Activated naive CD8-positive, alpha-beta T cell treated with anti-CD3 and anti-CD28 coated beads, Interleukin-2, amount 50 U/mL, for 24 hours (primary cell): Measurements from ENCODE around the gene CCDC13.

ENCODE experiments used
- ATAC-seq: fragments of 150-1000 bp; cut with Tn5 transposase; one replicate; pipeline ENCODE4 v1.10.0; 2021
- DNase-seq: peaks from one replicate; pipeline ENCODE4 v3.0.0; 2021
- H3K27ac Mint-ChIP-seq: one replicate; pipeline ENCODE4 v1.8.0; 2021; ENCODE audit warnings: mild to moderate bottlenecking, mixed read lengths
- H3K27me3 Mint-ChIP-seq: one replicate; pipeline ENCODE4 v1.8.0; 2021; ENCODE audit warnings: mixed read lengths
- H3K36me3 Mint-ChIP-seq: one replicate; pipeline ENCODE4 v1.8.0; 2021; ENCODE audit warnings: low read depth, mixed read lengths
- H3K4me1 Mint-ChIP-seq: one replicate; pipeline ENCODE4 v1.8.0; 2021; ENCODE audit warnings: mixed read lengths
- H3K4me3 Mint-ChIP-seq: one replicate; pipeline ENCODE4 v1.8.0; 2021; ENCODE audit warnings: mild to moderate bottlenecking, moderate library complexity, mixed read lengths
- H3K9me3 Mint-ChIP-seq: one replicate; pipeline ENCODE4 v1.8.0; 2021; ENCODE audit warnings: mixed read lengths

Gene CCDC13

DNA sequence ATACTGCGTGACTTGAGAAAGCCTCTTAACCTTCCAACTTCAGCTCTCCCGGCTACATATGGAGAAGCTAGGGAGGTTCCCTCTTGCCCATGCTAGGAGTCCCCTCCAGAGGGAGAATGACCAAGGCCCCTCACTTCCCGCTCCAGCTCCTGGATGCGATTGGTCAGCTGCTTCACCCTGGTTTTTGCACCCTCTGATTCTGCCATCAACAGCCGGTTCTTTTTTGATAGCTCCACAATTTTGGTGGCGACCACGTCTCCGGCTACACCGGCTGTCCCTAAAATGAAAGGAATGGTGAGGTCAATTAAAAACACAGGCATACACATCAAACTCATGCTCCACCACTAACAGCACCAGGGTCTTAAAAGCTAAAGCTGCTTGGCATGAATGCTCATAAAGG lies 20.6 kb downstream of the CCDC13 start:
- no peak overlapping the region for H3K27ac Mint-ChIP-seq
- no peaks in the 10 kb centered on the region for H3K36me3 Mint-ChIP-seq
- no peak overlapping the region for H3K4me3 Mint-ChIP-seq
- ATAC-seq (no peak), DNase-seq (no peak)
- H3K27me3 Mint-ChIP-seq, result no peaks in the 10 kb centered on the region
- H3K4me1 Mint-ChIP-seq, result peaks cover 9% of the 10 kb centered on the region
- no peaks in the 10 kb centered on the region for H3K9me3 Mint-ChIP-seq

DNA sequence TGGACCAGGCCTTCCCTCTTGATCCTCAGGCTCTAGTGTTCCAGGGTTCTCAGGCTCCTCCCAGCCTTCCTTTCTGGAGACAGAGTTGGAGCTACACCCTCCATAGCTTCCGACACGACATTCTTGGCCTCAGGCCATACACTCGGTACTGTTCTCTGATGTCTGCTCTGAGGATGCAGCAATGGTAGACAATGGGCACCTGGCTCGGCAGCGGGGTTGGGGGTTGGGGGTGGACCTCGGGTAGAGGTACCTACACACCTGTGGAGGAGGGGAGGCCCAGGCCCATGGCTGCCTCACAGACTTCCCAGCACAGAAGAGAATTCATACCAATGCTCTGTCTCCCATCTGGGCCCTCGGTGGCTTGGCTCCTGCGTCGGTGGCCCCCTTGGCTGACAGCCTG lies 21.4 kb downstream of the CCDC13 start:
- Mint-ChIP-seq H3K4me1 (peaks cover 13% of the 10 kb centered on the region), H3K36me3 (no peaks in the 10 kb centered on the region), H3K4me3 (no peak overlapping the region), H3K27me3 (no peaks in the 10 kb centered on the region), H3K9me3 (no peaks in the 10 kb centered on the region), H3K27ac (no peak overlapping the region)
- no peak for DNase-seq
- no peak for ATAC-seq

DNA sequence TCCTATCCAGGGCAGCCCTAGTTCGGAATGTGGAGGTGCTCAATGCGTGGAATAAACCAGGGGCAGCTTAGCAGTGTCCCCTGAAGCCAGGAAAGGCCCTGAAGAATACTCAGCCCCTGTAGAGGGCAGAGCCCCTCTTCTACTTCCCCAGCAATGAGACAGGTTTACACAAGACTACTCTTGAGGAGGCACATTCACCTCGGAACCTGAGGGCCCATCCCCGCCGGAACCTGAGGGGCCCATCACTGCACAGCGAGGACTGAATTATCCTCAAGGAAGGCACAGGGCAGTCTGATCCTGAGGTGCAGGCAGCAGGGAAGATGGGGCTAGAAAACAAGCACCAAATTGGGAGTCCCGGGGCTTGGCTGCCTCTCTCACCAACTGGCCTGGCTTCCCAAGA lies 22.2 kb downstream of the CCDC13 start:
- H3K4me3 Mint-ChIP-seq, result no peak overlapping the region
- H3K9me3 Mint-ChIP-seq, result no peaks in the 10 kb centered on the region
- H3K27ac Mint-ChIP-seq, result no peak overlapping the region
- ATAC-seq (no peak), DNase-seq (no peak)
- peaks cover 13% of the 10 kb centered on the region for H3K4me1 Mint-ChIP-seq
- no peaks in the 10 kb centered on the region for H3K27me3 Mint-ChIP-seq
- no peaks in the 10 kb centered on the region for H3K36me3 Mint-ChIP-seq

DNA sequence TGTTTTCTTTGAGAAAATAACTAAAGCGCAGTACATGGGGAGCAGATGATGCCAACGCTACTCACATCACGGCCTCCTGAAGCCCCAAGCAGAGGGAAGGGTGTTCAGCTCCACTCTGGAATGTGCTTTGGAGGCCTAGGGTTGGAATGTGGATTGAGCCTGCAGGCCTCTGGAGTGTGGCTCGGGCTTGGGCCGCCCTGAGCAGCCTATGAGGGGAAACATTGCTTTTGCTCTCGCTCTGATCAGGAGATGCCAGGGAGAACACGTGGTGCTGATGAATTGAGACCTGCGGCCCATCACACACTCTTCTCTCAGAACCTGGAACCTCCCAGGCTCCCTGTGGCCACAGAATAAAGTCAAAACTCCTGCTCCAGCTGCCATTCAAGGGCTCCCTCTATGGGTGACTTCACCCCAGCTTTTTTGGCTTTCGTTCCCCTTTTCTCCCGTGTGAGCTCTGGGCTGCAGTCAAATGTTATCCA lies 23.3 kb downstream of the CCDC13 start:
- Mint-ChIP-seq H3K9me3 (no peaks in the 10 kb centered on the region), H3K36me3 (no peaks in the 10 kb centered on the region), H3K4me1 (peaks cover 13% of the 10 kb centered on the region), H3K27me3 (no peaks in the 10 kb centered on the region), H3K4me3 (no peak overlapping the region), H3K27ac (no peak overlapping the region)
- DNase-seq (no peak), ATAC-seq (no peak)

DNA sequence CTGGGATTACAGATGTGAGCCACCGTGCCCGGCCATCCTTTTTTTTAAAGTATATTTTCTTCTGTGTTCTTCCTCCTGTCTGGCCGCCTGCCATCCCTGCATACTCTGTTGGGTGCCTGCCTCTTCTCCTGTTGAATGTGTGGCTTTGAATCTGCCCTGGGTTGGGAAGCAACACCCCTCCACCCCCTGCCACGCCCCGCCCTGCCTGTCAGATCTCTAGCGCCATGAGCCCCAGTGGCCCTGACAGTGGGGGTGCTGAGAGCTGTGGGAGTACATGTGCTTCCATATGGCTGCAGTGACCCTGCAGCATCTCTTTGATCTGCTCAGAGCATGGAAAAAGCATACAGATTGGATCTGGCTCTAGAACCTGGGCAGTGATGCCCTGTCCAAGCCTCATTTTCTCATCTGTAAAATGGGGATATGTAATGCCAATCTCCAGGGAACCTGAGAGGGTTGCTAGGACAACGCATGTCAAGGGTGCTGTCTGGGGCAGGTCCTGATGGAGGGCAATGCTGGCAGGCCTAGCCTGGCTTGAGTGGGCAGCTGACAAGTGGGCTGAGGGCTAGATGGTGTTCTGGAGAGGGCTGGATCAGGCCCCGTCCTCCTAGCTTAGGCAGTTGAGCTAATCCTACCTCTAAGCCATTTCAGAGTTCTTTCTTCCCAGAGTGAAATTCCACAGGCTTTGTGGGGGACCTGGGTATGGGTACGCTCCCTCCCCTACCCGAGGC lies 23.9 kb downstream of the CCDC13 start:
- no peaks in the 10 kb centered on the region for H3K36me3 Mint-ChIP-seq

DNA sequence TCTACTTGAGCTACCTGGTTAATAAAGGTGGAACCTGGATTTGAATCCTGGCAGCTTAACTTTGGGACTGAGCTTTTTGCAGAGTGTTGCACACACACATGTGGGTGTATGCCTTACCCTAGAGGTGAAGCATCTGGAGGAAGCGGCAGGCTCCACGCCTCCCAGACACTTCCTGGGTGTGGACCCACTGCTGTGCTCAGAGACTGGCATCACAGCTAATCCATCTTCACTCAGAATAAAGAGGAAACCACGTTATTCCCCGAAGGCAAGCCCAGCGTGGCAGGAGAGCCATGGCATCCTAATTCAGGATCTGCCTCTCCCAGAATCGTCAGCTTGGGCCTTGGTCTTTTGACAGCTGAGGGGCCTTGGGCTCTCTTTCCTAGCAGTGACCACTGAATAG lies 25.5 kb downstream of the CCDC13 start:
- no peaks in the 10 kb centered on the region for H3K36me3 Mint-ChIP-seq
- ATAC-seq, result no peak
- H3K4me3 Mint-ChIP-seq, result no peak overlapping the region
- H3K27ac Mint-ChIP-seq, result no peak overlapping the region
- peaks cover 13% of the 10 kb centered on the region for H3K4me1 Mint-ChIP-seq
- no peaks in the 10 kb centered on the region for H3K27me3 Mint-ChIP-seq
- no peaks in the 10 kb centered on the region for H3K9me3 Mint-ChIP-seq
- DNase-seq, result no peak

More for the DNA sequence above, 23.9 kb downstream of the CCDC13 start:
- DNase-seq (no peak), ATAC-seq (no peak)
- Mint-ChIP-seq H3K4me1 (peaks cover 13% of the 10 kb centered on the region), H3K4me3 (no peak overlapping the region), H3K27me3 (no peaks in the 10 kb centered on the region), H3K27ac (no peak overlapping the region), H3K9me3 (no peaks in the 10 kb centered on the region)

DNA sequence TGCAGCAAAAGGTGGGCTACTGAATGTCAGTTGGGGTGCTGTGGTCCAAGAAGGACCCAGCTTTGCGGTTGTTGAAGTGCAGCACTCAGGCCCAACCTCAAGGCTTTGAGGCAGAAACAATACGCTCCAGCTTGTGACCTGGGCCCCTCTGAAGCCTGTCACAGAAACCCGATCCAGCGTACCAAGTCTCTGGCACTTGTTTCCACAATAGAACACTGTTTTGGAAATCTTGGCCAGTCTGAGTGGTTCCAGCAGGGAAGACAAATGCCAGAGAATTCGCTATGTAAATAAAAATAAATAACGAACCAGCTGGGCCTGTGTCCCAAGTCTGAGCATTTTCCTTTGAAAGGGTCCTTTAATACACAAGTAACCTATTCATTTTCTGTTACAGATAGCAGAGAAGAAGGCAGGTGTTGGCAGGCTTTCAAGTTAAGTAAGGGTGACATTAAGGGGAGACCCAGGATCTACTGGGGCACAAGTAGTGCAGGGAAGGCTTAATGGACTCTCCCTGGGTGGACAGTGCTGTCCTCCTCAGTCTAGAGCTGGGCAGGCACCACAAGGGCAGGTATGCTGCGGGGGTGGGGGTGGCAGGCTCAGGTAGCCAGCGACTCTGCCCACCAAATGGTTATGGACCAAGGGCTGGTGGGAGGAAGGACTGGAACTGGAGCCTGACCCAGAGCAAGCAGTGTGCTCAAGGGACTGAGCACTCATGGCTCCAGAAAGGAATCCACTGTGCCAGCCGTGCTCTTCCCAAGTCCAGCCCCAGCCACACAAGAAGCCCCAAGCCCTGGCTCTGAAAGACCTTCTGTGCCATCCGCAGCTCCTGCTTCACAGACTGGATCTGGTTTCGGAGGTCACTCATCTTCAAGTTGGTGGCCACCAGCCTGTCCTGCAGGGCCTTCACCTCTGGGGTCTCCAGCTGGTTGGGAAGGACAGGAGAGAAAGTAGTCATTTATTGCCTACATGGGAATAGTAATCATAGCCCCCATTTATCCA lies 26.3 kb downstream of the CCDC13 start:
- Mint-ChIP-seq H3K4me3 (no peak overlapping the region), H3K27me3 (no peaks in the 10 kb centered on the region), H3K27ac (no peak overlapping the region), H3K9me3 (no peaks in the 10 kb centered on the region), H3K36me3 (no peaks in the 10 kb centered on the region), H3K4me1 (peaks cover 13% of the 10 kb centered on the region)
- ATAC-seq, result no peak
- DNase-seq, result no peak

DNA sequence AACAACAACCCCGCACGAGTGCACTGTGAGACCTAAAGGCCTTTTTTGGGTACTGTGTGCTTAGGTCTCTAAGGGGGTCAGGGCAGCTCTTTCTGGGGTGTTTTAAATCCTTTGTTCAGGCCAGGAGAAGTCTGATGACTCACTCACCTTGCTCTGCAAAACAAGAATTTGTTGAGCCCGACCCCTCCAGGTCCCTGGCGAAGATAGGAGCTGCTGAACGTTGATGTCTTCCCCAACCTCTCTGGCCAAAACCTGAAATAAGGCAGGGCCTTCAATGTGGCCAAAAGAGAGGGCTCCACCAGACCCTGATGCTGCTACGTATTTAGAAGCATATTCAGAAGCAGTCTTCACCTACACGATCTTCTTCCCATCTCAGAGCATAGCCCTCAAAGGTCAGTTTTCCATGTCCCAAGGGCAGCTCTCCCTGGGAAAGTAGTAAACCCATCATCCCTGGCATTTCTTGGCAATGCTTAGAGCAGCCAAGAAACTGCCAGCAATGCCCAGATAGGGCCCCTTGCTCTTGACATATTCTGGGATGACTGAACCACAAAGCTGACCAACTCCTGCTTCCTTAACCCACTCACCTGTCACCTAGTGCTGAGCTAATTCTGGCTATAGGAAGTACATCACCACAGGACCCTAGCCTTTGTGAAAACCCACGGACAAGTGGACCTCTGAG lies 27.1 kb downstream of the CCDC13 start:
- Mint-ChIP-seq H3K36me3 (no peaks in the 10 kb centered on the region), H3K4me3 (no peak overlapping the region), H3K27me3 (no peaks in the 10 kb centered on the region), H3K27ac (no peak overlapping the region), H3K4me1 (peaks cover 13% of the 10 kb centered on the region), H3K9me3 (no peaks in the 10 kb centered on the region)
- ATAC-seq (no peak), DNase-seq (no peak)

DNA sequence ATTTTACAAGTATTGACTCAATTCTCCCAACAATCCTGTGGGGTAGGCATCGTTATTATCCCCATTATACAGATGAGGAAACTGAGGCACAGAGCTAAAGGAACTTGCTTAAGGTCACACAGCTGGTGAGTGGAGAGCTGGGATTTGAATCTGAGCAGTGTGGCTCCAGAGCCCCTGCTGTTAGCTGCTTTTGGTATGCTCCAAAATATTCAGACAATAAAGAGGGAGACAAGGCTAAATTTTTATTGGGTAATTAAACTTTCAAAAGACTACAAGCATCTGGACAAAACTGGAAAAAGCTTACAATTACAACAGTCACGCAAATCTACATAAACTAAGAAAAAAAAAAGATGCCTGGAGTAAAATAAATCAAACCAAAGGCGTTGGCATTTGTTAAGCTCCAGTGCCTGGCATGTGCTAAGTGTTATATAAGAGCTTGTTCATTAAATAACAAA lies 27.7 kb downstream of the CCDC13 start:
- ATAC-seq (no peak), DNase-seq (no peak)
- no peaks in the 10 kb centered on the region for H3K27me3 Mint-ChIP-seq
- H3K9me3 Mint-ChIP-seq, result no peaks in the 10 kb centered on the region
- no peaks in the 10 kb centered on the region for H3K36me3 Mint-ChIP-seq
- H3K4me3 Mint-ChIP-seq, result no peak overlapping the region
- H3K27ac Mint-ChIP-seq, result no peak overlapping the region
- peaks cover 13% of the 10 kb centered on the region for H3K4me1 Mint-ChIP-seq

DNA sequence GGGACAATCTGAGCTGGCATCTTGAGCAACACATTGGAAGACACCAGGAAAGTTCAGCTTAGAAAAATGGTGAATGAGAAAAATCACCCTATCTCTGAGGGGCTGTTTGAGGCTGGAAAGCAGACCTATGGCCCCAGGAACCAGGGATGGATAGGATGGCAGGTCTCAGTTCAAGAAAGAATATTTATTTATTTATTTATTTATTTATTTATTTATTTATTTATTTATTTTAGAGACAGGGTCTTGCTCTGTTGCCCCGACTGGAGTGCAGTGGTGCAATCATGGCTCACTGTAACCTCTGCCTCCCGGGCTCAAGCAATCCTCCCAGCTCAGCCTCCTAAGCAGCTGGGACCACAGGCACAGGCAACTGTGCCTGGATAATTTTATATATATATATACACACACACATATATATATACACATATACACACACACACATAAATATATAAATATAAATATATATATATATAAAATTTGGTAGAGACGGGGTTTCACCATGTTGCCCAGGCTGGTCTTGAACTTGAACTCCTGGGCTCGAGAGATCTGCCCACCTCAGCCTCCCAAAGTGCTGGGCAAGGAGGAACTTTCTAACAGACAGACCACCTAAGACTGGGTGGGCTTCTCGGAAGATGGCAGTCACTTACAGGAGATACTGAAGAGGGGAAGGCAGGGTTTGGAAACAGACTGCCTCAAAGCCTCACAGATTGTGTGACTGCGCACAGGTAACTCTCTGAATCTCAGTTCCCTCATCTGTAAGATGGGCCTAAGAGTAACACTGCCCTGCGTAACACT lies 29.7 kb downstream of the CCDC13 start:
- H3K36me3 Mint-ChIP-seq, result no peaks in the 10 kb centered on the region
- ATAC-seq (no peak), DNase-seq (no peak)
- no peaks in the 10 kb centered on the region for H3K27me3 Mint-ChIP-seq
- peaks cover 11% of the 10 kb centered on the region for H3K4me1 Mint-ChIP-seq
- no peak overlapping the region for H3K27ac Mint-ChIP-seq
- no peak overlapping the region for H3K4me3 Mint-ChIP-seq
- no peaks in the 10 kb centered on the region for H3K9me3 Mint-ChIP-seq

DNA sequence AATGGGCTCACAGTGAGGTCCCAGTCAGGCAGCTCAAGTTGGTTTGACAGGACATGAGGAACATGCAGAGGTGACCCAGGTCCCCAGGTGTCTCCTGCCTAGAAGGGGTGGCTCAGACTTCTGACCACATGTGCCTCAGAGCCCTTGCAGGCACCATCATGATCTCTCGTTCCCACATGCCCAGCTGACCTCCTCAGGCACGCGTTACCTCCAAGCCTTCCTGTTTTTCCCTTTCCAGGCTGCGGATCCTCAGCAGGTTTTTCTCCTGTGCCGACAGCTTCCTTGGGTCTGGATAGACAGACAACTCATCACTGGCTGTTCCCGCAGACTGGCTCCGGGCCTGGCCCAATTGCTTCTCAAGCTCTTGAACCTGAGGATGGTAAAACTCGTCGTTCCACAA lies 30.4 kb downstream of the CCDC13 start:
- no peak for DNase-seq
- H3K27ac Mint-ChIP-seq, result no peak overlapping the region
- no peak overlapping the region for H3K4me3 Mint-ChIP-seq
- no peaks in the 10 kb centered on the region for H3K36me3 Mint-ChIP-seq
- H3K27me3 Mint-ChIP-seq, result no peaks in the 10 kb centered on the region
- H3K4me1 Mint-ChIP-seq, result peaks cover 6% of the 10 kb centered on the region
- no peak for ATAC-seq
- no peaks in the 10 kb centered on the region for H3K9me3 Mint-ChIP-seq

DNA sequence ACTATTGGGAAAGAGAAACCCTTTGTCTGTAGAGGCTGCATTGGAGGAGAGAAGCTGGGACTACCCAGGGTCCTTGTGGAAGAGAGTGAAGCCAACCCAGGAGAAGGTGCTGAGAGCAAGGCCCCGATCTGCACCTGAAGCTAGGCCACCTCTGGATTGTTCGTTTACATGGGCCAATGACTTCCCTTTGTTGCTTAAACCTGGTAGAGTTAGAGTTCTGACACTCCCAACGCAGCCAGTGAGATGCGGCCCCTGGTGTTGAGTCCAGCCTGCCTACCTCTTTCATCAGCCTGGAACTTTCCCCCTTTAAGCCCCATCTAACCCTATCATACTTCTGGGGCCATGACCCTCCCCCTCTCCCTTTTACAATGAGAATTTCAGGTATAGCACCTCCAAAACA lies 30.8 kb downstream of the CCDC13 start:
- no peaks in the 10 kb centered on the region for H3K27me3 Mint-ChIP-seq
- ATAC-seq (no peak), DNase-seq (no peak)
- peaks cover 2% of the 10 kb centered on the region for H3K4me1 Mint-ChIP-seq
- H3K4me3 Mint-ChIP-seq, result no peak overlapping the region
- no peaks in the 10 kb centered on the region for H3K9me3 Mint-ChIP-seq
- H3K36me3 Mint-ChIP-seq, result no peaks in the 10 kb centered on the region
- no peak overlapping the region for H3K27ac Mint-ChIP-seq

DNA sequence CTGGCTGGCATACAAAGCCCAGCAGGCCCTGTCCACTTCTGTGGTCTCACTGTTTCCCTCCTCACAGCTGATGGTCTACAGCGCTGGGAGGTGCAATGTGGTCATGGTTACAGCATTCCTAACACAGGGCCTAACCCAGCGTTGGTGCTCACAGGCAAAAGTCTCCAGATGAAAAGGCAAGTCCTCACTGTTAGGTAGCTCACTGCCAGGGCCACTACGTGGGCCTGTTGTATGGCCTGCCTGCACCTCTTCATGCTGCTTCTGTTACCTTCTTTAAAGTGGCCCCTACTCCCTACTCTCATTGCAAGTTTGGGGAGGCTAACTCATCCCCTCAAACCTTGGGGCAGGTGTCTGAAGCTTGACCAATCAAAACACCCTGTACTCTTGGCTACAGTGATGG lies 31.3 kb downstream of the CCDC13 start:
- Mint-ChIP-seq H3K27ac (no peak overlapping the region), H3K4me1 (no peaks in the 10 kb centered on the region), H3K36me3 (no peaks in the 10 kb centered on the region), H3K27me3 (no peaks in the 10 kb centered on the region), H3K9me3 (no peaks in the 10 kb centered on the region), H3K4me3 (no peak overlapping the region)
- DNase-seq (no peak), ATAC-seq (no peak)
